ENCODE measurements around the gene CACNA1I.
"Not testable (repeated sequence)": the region's sequence is repeated elsewhere in the genome, so short reads cannot be mapped to it uniquely, and the experiment has no call there.

The CACNA1I gene

DNA sequence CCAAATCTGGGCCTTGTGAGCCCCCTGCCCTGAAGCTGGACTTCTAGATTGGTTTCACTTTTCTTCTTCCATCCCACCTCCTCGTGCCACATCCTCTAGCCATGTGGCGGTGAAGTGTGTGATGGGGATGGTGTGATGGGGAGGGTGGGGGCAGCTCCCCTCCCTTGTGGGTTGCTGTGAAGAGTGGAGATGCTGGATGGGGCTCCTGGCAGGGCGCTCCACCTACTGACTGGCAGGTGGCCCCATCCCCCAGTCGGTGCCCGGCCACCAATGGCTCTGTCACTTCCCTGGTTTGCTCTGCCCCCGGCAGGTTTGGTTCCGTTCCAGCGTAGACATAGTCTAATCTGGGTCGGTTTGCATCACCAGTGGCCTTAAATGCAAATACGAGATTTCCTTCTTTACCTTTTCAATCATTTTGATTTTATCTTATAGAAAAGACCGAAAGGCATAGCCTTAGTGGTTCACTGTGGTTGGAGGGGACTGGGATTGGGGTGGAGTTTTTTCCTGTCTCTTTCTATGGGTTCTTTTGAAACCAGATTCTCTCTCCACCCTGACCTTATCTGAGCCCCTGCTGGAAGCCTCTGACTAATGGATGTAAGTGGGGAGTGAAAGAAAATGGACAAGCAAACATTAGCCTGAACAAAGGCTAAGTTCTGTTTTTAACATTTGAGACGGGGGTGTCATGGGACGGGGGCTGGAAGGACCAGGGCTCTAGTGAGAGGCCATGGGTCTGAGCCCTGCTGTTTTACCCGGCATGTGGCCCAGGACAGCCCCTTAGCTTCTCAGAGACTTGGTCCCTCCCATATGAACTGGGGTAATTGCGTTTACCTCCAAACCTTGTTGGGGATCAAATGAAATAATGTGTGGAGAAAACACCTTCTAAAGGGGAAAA is 149.3 kb downstream of the CACNA1I start:
- no peak for DNase-seq (ENCODE audit: low read depth)

DNA sequence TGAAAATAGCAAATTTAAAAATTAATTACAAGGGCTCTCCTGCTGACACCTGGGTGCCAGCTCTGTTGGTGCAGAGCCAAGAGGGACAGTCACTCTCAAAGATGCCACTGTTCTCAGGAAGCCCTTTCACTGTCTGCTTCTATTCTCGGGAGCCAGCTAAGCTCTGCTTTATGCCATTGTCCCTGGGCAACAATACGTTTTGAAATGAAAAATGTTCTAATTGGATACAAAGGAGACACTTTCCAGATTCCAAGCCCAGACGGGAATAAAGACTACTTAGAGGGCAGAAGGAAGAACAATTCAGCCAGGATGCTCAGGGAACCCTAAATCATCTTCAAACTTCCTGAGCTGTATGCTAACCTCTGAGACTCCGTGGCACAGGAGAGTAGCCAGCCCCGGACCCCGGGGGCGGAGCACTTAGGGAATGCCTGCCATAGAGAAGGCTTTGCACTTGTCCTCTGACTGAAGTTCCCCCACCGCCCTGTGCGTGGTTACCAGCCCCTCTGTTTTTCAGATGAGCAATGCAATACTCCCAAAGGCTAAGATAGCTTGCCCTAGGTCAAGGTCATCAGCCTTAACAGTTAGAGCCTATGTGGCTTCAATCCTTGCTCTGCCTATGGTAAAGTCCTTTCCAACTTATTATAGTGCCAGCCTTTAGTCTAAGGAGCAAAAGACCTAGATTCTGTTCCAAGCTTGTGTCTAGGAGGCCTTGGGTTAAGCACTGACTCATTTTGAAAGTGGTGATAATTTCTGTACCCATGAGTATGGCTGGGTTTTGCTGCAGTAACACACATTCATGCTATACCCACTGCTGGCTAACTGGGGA is 150.9 kb downstream of the CACNA1I start:
- no peak for DNase-seq (ENCODE audit: low read depth)

DNA sequence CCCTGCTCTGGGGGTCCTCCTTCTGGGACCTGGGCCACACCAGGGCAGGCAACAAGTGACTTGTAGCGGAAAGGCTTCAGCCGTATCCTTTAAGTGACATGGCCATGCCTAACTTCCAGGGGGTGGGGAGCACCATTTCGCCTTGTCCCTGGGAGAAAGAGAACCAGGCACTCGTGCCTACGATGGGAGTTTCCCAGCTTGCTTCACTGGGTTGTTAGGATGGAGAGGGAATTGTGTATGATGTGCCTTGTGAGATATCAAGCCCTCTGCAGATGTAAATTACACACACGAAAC is 151.4 kb downstream of the CACNA1I start:
- DNase-seq (ENCODE audit: low read depth): no peak

DNA sequence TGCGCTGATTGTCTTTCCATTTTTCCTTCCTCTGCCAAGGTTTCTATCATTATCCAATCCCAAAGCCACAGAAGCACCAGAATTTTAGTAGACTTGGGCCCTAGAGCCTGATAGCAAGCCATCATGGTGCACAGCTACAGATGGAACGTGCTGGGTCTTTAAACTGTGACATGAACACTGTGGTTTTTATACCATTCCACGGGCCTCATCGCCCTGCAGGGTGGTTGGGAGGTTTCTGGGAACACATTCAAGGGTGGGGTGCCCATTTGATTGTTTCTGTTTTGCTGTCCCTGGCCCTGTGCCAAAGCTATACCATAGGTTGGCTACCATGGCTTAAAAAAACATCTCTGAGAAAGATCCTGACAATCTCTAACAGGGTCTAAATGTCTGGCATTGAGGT is 151.9 kb downstream of the CACNA1I start:
- DNase-seq (ENCODE audit: low read depth): no peak

DNA sequence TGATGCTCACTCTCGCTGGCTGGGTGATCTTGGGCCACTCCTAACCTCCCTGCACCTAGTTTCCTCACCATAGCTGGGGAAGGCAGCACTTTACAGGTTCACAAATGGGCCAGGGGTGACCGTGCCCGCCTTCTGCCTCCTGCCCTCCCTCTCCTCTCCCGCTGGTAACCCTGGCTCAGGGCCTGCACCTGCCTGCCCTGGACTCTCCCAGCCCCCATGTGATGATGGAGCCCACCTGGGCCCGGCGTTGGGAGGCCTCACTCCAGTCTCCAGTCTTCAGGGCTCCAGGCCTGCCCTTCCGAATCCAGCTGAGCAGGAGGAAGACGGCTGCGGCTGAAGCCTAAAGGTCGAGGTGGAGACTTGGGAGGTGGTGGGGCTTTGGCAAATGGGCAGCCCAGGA is 152.9 kb downstream of the CACNA1I start:
- DNase-seq (ENCODE audit: low read depth): no peak

DNA sequence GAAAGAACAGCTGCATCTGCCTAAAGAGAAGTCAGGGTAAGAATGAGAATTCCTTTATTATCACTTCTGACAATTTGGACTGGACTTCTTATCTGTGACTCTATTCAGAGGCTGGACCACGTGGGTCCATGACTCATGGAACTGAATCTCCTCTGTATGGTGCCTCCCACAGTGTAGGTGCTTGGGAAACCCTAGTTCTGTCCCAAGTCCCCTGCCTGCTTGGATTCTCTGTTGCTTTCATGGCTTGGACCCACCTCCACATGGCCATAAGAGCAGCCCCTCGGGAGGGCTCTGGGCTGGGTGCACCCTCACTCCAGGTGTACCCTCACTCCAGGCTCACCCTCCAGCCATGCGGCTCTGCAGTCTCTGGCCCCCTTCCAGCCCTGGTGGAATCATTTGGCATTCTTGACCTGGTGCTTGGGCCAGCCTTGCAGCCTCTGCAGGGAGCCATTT is 153.4 kb downstream of the CACNA1I start:
- DNase-seq (ENCODE audit: low read depth): no peak

DNA sequence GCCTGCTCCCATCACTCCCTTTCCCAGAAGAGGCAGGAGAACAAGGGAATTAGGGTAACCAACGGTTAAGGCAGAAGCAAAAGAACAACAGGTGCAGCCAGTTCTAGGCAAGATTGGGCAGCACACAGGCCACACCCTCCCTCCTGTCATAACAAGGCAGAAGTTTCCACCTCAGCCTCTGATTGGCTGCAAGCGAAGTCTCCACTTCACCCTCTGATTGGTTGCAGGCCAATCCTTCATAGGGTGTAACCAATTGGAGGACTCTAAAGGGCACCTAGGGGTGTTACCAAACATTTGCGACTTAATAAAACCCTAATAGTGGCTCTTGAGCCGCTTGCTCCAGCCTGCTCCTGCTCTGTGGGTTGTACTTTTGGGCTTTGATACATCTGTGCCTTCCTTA is 153.8 kb downstream of the CACNA1I start:
- no peak for DNase-seq (ENCODE audit: low read depth)

DNA sequence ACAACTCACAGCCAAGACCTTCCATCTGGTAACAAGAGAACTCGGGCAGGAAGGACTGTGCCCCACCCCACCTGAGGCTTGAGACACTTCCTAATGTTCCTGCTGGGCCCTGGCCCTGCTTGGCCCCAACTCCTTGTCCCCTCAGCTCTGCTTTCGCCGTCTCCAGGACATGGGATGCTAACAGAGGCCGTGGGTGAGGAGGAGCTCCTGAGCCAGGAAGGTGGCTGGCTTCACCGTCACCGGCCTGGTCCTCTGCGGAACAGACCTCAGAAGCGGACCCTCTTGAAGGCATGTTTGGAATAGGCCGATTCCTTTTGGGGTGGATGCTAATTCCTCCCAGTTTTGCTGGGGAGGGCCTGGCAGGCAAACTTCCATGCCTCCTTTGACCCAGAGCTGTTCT is 154.3 kb downstream of the CACNA1I start:
- DNase-seq (ENCODE audit: low read depth): no peak

DNA sequence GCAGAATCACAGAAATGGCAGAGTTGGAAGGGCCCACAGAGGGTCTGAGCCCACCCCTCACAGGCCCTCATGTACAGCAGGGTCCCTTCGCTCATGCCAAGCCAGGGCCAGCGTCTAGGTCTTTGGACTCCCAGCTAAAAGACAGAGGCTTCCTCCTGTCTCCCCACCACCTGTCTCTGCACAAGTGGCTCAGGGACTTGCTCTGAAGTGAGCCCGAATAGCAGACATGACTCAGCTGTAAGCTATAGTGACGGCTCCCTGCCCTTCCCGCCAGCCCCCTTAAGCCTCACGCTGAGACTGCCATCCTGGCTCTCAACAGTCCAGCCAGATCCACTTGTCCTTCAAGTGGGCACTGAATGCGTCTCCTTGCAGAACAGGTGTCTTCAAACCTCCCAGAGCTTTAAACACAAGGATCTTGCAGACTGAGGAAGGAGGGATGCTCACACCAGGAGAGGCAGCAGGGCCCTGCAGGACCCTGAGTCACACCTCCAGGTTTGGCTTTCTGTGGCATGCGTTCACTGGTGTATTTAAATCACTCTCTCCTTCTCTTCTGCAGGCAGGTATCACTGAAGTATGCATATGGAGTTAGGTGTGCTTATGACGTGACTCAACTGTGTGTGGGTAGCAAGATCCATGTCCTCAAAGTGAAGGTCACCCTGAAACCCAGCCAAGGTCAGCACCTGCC is 154.9 kb downstream of the CACNA1I start:
- DNase-seq (ENCODE audit: low read depth): no peak

DNA sequence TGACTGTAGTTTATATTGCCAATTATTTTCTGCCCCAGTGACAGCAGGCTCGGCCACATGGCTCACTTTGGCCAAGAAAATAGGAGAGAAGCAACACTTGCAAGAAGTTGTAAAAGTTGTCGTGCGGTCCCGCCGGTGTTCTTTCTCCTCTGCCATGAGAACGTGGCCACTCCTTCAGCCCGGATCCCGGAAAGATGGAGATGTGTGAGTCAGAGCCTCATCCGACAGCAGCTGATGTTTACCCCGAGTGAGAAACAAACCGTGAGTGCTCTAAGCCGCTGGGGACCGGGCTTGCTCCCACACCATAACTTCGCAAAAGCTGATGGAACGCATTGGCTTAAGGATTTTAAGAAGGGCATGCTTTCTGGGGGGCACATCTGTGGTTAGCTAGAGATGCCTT is 157.0 kb downstream of the CACNA1I start:
- DNase-seq (ENCODE audit: low read depth): no peak

DNA sequence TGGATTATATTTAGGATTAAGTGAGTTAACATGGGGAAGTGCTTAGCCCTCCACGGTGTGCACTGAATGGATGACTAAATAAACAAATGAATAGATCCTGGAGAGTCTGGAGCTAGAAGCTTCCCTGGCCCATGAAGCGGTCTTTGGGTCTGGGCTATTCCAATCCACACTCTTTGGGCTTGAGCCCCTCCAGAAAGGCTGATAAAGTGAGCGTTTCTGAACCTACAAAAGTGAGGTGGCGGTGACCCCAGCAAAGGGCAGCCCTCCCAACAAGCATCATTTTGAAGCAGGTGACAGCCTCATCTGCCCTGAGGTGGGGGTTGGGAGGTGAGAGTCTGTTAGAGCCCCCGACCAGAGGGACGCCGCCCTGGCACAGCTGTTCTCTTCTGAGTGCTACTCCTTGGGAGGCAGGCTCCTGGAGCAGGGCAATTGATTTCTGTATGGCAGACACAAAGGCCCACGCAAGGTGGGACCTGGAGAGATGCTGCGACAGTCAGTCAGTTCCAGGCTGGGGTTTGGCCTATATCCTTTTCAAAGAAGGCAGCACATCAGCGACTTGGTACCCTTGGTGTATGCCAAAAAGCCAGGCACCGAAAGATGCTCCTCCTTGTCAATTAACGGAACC is 157.8 kb downstream of the CACNA1I start:
- no peak for DNase-seq (ENCODE audit: low read depth)

DNA sequence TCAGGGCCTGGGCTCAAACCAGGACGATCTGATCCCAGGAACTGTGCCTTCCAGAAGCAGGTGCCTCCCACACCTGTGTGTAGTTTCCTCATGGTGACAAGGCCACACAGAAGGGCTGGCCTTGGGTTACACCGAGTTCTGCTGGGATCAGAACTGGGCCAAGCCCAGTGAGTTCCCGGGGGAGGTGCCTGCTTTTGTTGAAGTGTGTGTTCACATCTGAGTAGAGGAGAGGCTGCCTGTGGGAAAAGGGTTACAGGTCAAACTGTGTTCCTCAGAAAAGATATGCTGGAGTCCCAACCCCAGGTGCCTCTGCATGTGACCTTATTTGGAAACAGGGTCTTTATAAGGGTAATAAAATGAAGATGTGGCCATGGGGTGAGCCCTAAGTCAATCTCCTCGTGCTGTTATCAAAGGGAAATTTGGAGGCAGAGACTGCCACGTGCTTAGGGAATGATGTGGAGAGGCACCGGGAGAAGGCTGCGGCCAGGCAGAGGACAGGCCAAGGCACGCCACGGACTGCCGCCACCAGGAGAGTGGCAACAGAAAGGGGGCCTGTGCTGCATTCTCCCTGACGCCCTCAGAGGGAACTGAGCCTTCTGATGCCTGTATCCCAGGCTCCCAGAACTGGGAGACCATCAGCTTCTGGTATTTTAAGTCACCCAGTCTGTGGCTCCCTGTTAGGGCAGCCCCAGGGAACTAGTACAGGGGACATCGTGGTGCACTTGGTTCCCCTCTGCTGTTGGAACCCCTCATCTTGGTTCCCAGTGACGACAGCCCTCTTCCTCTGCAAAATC is 158.8 kb downstream of the CACNA1I start:
- DNase-seq (ENCODE audit: low read depth): no peak

DNA sequence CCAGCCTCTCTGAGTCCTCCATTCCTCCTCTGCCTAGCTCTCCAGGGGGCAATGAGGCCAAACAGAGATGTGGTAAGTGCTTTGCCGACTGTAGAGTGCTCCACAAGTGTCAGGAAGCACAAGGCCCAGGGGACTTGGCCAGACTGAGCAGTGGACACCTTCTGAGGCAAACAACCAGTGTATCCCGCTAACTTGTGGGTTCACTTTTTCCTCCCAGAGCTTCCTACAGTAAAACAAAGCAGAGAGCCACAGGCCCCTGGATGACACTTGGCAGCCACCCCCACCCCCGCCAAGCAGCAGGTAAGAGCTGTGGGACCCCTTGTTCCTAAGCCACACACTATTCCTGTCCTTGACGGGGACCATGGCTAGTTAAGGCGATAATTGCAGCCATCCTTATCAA is 160.9 kb downstream of the CACNA1I start:
- DNase-seq (ENCODE audit: low read depth): no peak

DNA sequence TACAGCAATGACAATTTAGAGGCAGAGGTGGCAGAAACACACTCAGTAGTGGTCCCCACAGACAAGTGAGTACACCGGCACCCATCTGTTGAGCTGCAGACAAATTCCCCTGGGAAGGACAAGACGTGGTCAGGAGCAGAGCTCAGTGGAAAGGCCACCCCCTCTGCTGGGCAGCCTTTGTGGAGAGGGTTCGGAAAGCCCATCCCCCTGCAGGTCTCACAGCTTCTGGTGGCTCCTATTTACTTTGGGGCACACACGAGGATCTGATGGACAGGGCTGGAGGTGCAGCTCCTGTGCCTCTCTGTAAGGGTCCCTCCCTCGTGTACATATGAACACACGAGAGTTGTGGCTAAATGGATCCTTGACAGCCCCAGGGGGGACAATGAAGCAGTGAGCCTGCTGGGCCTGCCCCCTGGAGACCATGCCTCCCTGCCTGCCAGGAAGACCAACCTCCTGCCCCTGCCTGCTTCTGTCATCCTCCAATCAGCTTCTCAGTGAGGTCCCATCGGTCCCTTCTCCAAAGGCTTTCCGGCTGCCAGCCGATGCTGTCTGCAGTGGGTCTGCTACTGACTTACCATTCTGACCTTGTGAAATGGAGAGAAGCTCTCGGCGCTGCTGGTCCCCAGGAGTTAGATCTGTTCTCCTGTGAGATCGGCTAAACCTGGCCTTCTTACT is 161.5 kb downstream of the CACNA1I start:
- DNase-seq (ENCODE audit: low read depth): no peak

DNA sequence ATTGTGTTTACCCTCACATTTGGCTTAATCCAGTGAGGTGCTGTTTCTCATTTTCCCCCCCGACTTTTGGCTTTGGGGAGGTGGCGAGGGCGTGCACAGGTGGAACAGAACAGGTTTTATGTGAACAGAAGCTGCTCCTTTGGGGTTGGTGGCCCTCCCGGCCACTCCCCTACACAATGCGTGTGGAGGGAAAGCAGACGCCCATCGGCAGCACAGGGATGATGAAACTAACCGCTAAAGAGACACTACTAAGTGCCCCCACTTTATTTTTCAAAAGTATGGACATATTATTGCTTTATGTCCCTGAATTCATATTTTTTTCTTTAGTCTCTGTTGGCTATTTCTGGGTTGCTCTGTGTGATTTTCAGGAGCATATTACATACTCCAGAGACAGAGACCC is 162.1 kb downstream of the CACNA1I start:
- no peak for DNase-seq (ENCODE audit: low read depth)

DNA sequence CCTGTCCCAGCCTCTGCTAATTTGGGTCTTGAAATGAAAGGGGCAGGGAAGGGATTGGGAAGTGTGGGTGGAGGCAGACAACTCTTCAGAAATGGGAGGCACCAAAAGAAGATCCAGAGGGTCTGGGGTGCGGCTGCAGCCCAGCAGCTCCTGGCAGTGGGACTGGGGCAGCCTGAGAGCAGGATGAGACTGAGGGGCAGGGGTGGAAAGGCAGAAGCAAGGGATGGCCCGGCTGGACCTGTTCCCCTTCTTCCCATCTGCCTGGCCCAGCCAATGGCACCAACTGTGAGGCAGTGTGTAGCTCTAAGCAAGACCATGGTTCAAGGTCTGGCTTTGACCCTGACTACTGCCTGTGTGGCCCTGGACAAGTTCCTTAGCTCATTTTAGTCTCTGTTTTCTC is 162.6 kb downstream of the CACNA1I start:
- no peak for DNase-seq (ENCODE audit: low read depth)

DNA sequence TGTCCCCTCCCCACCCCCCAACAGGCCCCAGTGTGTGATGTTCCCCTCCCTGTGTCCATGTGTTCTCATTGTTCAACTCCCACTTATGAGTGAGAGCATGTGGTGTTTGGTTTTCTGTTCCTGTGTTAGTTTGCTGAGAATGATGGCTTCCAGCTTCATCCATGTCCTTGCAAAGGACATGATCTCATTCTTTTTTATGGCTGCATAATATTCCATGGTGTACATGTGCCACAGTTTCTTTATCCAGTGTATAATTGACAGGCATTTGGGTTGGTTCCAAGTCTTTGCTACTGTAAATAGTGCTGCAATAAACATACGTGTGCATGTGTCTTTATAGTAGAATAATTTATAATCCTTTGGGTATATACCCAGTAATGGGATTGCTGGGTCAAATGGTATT is 163.5 kb downstream of the CACNA1I start:
- not testable (repeated sequence) for DNase-seq (ENCODE audit: low read depth)

DNA sequence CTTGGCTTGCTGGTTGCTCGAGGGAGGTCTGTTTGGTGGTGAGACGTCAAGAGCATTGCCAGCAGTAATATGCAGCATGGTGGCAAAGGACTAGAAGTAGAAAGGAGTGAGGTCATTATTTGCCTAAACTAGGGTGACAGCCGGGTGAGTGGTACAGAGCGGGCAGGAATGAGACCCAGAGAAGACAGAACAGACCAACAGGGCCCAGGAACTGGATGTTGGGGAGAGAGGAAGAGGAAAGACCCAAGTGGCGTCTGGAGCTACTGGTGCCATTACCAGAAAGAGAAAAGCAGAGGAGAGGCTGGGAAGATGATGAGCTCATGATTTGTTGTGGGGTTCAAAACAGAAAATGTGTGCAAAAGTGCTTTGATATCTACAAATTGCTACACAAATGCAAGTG is 164.3 kb downstream of the CACNA1I start:
- no peak for DNase-seq (ENCODE audit: low read depth)

DNA sequence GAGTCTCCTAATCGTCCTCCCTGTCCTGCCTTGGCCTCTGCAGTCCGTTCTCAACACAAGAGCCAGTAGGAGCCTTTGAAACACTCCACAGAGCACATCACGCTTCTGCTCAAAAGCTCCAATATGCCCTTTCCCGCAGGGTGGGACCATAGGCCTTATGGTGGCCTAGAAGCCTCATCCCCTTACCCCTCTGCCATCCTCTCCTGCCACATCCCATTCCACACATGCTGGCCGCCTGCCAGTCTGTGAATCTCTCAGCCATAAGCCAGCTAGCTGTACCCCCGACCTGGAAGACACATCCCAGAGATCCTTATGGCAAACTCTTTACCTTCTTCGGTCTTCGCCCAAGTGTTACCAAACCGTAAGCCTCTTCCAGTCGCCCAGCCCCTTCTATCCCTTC is 165.2 kb downstream of the CACNA1I start:
- no peak for DNase-seq (ENCODE audit: low read depth)

DNA sequence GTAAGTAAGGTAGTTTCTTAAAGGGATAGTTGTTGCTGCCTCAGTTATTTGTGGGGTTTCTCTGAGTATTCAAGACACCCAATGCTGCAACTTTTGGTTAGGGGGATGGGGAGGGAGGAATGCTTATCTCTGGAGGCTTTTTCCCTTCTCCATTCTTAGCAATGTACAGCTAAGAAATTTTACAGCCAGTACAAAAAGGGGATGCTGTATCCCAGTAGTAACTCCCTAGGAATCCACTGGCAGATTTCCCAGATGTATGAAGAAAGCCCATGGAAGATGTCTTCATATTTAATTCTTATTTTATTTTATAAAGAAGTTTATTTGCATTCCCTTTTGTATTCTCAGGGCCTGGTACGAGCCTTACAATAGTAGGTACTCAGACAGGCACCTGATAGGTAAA is 168.2 kb downstream of the CACNA1I start:
- DNase-seq (ENCODE audit: low read depth): no peak
